ENCODE measurements around the gene EPHA1.

The EPHA1 gene

GRCh38 chr7:143455942-143456341 lies 47.3 kb upstream of the EPHA1 start:
- no peaks in the 10 kb centered on the region for H3K9me3 ChIP-seq (ENCODE audit: insufficient read depth, low read length)
- no peaks in the 10 kb centered on the region for H4K20me1 ChIP-seq (ENCODE audit: low read depth, low read length)
- no peak overlapping the region for H2AFZ ChIP-seq (ENCODE audit: low read depth, low read length, severe bottlenecking)
- H3K79me2 ChIP-seq (ENCODE audit: insufficient read depth, low read length), result no peaks in the 10 kb centered on the region
- no peak for TF ChIP-seq EZH2phosphoT487 (conservative IDR thresholded peaks at IDR 0.05; ENCODE audit: low read length)
- TF ChIP-seq, protein P1, sequence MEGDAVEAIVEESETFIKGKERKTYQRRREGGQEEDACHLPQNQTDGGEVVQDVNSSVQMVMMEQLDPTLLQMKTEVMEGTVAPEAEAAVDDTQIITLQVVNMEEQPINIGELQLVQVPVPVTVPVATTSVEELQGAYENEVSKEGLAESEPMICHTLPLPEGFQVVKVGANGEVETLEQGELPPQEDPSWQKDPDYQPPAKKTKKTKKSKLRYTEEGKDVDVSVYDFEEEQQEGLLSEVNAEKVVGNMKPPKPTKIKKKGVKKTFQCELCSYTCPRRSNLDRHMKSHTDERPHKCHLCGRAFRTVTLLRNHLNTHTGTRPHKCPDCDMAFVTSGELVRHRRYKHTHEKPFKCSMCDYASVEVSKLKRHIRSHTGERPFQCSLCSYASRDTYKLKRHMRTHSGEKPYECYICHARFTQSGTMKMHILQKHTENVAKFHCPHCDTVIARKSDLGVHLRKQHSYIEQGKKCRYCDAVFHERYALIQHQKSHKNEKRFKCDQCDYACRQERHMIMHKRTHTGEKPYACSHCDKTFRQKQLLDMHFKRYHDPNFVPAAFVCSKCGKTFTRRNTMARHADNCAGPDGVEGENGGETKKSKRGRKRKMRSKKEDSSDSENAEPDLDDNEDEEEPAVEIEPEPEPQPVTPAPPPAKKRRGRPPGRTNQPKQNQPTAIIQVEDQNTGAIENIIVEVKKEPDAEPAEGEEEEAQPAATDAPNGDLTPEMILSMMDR (IDR thresholded peaks at IDR 0.05; ENCODE audit: insufficient read depth, low read length, poor library complexity, severe bottlenecking), result no peak
- H3K27ac ChIP-seq (ENCODE audit: low read depth, low read length), result no peak overlapping the region
- peaks cover 6% of the 10 kb centered on the region; the same call in 1 of the 2 replicates for H3K27me3 ChIP-seq (ENCODE audit: low read length)
- no peak overlapping the region for H3K4me2 ChIP-seq (ENCODE audit: low read depth, low read length, poor library complexity, severe bottlenecking)
- H3K9ac ChIP-seq (ENCODE audit: low read length), result no peak overlapping the region
- H3K36me3 ChIP-seq (ENCODE audit: low read length), result no peaks in the 10 kb centered on the region
- no peak overlapping the region for H3K4me3 ChIP-seq (ENCODE audit: insufficient read depth, low read length, poor library complexity, severe bottlenecking)
- H3F3A ChIP-seq (ENCODE audit: insufficient read depth), result no peaks in the 10 kb centered on the region
- H3K9me2 ChIP-seq (replicated peaks; ENCODE audit: insufficient read depth, low read length), result no peaks in the 10 kb centered on the region

DNA sequence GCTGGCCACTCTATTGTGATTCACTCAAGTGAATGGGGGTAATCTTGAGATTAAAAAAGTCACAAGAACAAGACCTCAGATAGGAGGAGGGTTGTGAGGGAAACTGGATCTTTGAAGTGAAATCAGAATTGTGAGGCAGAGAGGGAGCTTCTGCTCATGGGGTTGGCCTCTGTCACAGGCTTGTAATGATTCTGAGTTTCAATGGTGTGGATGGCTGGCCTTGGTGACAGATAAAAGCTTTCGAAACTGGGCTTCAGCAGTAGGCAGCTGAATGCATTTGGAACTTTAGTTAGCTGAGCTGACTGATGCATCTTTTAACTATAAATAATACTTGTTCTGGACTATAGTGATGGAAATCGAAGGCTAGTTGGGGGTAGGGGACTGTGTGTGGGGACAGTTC lies 46.8 kb upstream of the EPHA1 start:
- no peaks in the 10 kb centered on the region for H3K36me3 ChIP-seq (ENCODE audit: low read length)
- no peak overlapping the region for H3K4me2 ChIP-seq (ENCODE audit: low read depth, low read length, poor library complexity, severe bottlenecking)
- H3F3A ChIP-seq (ENCODE audit: insufficient read depth), result no peaks in the 10 kb centered on the region
- no peak overlapping the region for H3K4me3 ChIP-seq (ENCODE audit: insufficient read depth, low read length, poor library complexity, severe bottlenecking)
- no peak overlapping the region for H2AFZ ChIP-seq (ENCODE audit: low read depth, low read length, severe bottlenecking)
- TF ChIP-seq EZH2phosphoT487 (conservative IDR thresholded peaks at IDR 0.05; ENCODE audit: low read length), result no peak
- TF ChIP-seq, protein P1 (IDR thresholded peaks at IDR 0.05; ENCODE audit: insufficient read depth, low read length, poor library complexity, severe bottlenecking), result no peak
- H3K9me3 ChIP-seq (ENCODE audit: insufficient read depth, low read length), result no peaks in the 10 kb centered on the region
- no peaks in the 10 kb centered on the region for H3K9me2 ChIP-seq (replicated peaks; ENCODE audit: insufficient read depth, low read length)
- peaks cover 6% of the 10 kb centered on the region; the same call in 1 of the 2 replicates for H3K27me3 ChIP-seq (ENCODE audit: low read length)
- H3K9ac ChIP-seq (ENCODE audit: low read length), result no peak overlapping the region
- H3K27ac ChIP-seq (ENCODE audit: low read depth, low read length), result no peak overlapping the region
- no peaks in the 10 kb centered on the region for H4K20me1 ChIP-seq (ENCODE audit: low read depth, low read length)
- H3K79me2 ChIP-seq (ENCODE audit: insufficient read depth, low read length), result no peaks in the 10 kb centered on the region

- TF ChIP-seq, protein P1 (IDR thresholded peaks at IDR 0.05; ENCODE audit: insufficient read depth, low read length, poor library complexity, severe bottlenecking), result no peak
- no peak for TF ChIP-seq EZH2phosphoT487 (conservative IDR thresholded peaks at IDR 0.05; ENCODE audit: low read length)
- Histone ChIP-seq H3K4me3 (ENCODE audit: insufficient read depth, low read length, poor library complexity, severe bottlenecking) (no peak overlapping the region), H3K27ac (ENCODE audit: low read depth, low read length) (no peak overlapping the region), H3K9me3 (ENCODE audit: insufficient read depth, low read length) (no peaks in the 10 kb centered on the region), H3K9me2 (replicated peaks; ENCODE audit: insufficient read depth, low read length) (no peaks in the 10 kb centered on the region), H3K9ac (ENCODE audit: low read length) (no peak overlapping the region), H3K36me3 (ENCODE audit: low read length) (no peaks in the 10 kb centered on the region), H3K27me3 (ENCODE audit: low read length) (peaks cover 6% of the 10 kb centered on the region; the same call in 1 of the 2 replicates), H3F3A (ENCODE audit: insufficient read depth) (no peaks in the 10 kb centered on the region), H2AFZ (ENCODE audit: low read depth, low read length, severe bottlenecking) (no peak overlapping the region), H3K79me2 (ENCODE audit: insufficient read depth, low read length) (no peaks in the 10 kb centered on the region), H3K4me2 (ENCODE audit: low read depth, low read length, poor library complexity, severe bottlenecking) (no peak overlapping the region), H4K20me1 (ENCODE audit: low read depth, low read length) (no peaks in the 10 kb centered on the region)
Measured at GRCh38 chr7:143454091-143454680, 45.5 kb upstream of the EPHA1 start.
